Stimulated activated memory B cell treated with anti-CD40 and anti-IgM and Interleukin-4, amounts not matched to agents 10 μg/mL and 1 μg/mL and 100 μg/mL, for 72 hours (primary cell): ENCODE measurements around the gene CTF1.
"Not testable (repeated sequence)": the region's sequence is repeated elsewhere in the genome, so short reads cannot be mapped to it uniquely, and the experiment has no call there.

Experiments
- ATAC-seq: fragments of 150-1000 bp; cut with Tn5 transposase; 2 replicates; pipeline ENCODE4 v1.10.0; 2021
- H3K27ac Mint-ChIP-seq: one replicate; pipeline ENCODE4 v1.8.0; 2022; ENCODE audit warnings: mild to moderate bottlenecking, mixed read lengths
- H3K27me3 Mint-ChIP-seq: one replicate; pipeline ENCODE4 v1.8.0; 2022; ENCODE audit warnings: mixed read lengths
- H3K36me3 Mint-ChIP-seq: one replicate; pipeline ENCODE4 v1.8.0; 2022; ENCODE audit warnings: mixed read lengths
- H3K4me1 Mint-ChIP-seq: one replicate; pipeline ENCODE4 v1.8.0; 2022; ENCODE audit warnings: mixed read lengths
- H3K4me3 Mint-ChIP-seq: one replicate; pipeline ENCODE4 v1.8.0; 2022; ENCODE audit warnings: mild to moderate bottlenecking, moderate library complexity, mixed read lengths
- H3K9me3 Mint-ChIP-seq: one replicate; pipeline ENCODE4 v1.8.0; 2022; ENCODE audit warnings: mixed read lengths

Gene CTF1

DNA sequence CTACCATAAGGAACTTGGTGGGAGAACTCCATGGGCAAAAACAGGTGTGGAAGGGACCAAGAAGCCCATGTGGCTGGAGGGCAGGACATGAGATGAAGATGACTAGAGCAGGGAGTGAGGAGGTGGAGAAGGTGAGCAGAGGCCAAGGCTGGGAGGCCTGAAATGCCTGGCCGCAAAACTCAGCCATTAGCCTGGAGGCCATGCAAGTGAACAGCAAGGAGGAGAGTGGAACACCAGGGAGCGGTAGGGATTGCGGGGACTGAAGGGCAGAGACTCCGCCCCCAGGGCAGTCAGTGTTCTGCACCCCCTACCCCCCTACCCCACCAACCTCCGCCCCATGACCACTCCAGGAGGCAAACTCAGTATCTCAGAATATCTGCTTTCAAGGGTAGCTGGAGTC, 19.5 kb upstream of the CTF1 start:
- no peaks in the 10 kb centered on the region for H3K27me3 Mint-ChIP-seq
- H3K4me1 Mint-ChIP-seq: peaks cover 46% of the 10 kb centered on the region
- peak overlapping the region; percentile 96 for H3K27ac Mint-ChIP-seq
- no peak for ATAC-seq
- no peaks in the 10 kb centered on the region for H3K9me3 Mint-ChIP-seq
- H3K4me3 Mint-ChIP-seq: peak overlapping the region; percentile 93
- peaks cover 31% of the 10 kb centered on the region for H3K36me3 Mint-ChIP-seq

- H3K9me3 Mint-ChIP-seq: no peaks in the 10 kb centered on the region
- H3K36me3 Mint-ChIP-seq: peaks cover 38% of the 10 kb centered on the region
- H3K4me3 Mint-ChIP-seq: no peak overlapping the region
- peaks cover 40% of the 10 kb centered on the region for H3K4me1 Mint-ChIP-seq
- H3K27ac Mint-ChIP-seq: peak overlapping the region; percentile 72
- no peaks in the 10 kb centered on the region for H3K27me3 Mint-ChIP-seq
- ATAC-seq: no peak
These were observed 13.7 kb upstream of the CTF1 start for GRCh38 chr16:30882429-30883310.

DNA sequence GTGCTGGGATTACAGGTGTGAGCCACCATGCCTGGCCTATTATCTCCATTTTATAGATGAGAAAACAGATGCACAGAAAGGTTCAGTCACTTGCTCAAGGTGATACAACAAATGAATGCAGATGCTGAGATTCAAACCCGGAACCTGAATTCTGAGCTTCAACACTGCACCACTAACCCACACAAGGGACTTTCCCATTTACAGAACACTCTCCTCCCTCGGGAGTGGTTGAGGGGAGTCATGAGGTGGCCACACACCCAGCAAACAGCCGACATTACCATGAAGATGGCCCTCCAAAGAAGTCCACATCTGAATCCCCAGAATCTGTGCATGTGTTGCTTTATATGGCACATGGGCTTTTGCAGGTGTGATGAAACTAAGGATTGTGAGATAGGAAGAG, 11.7 kb upstream of the CTF1 start:
- H3K27me3 Mint-ChIP-seq: no peaks in the 10 kb centered on the region
- H3K9me3 Mint-ChIP-seq: no peaks in the 10 kb centered on the region
- H3K36me3 Mint-ChIP-seq: peaks cover 41% of the 10 kb centered on the region
- H3K4me1 Mint-ChIP-seq: peaks cover 48% of the 10 kb centered on the region
- peak overlapping the region; percentile 74 for H3K27ac Mint-ChIP-seq
- peak; percentile 96 for ATAC-seq
- H3K4me3 Mint-ChIP-seq: peak overlapping the region; percentile 47

GRCh38 chr16:30885196-30885595, 11.2 kb upstream of the CTF1 start:
- Mint-ChIP-seq H3K4me3 (peak overlapping the region; percentile 47), H3K27me3 (no peaks in the 10 kb centered on the region), H3K4me1 (peaks cover 51% of the 10 kb centered on the region), H3K36me3 (peaks cover 45% of the 10 kb centered on the region), H3K9me3 (no peaks in the 10 kb centered on the region), H3K27ac (peak overlapping the region; percentile 74)
- ATAC-seq: peak; percentile 18

GRCh38 chr16:30886145-30886544, 10.3 kb upstream of the CTF1 start:
- no peak for ATAC-seq
- H3K36me3 Mint-ChIP-seq: peaks cover 47% of the 10 kb centered on the region

GRCh38 chr16:30887927-30888326, 8.5 kb upstream of the CTF1 start:
- Mint-ChIP-seq H3K4me1 (peaks cover 46% of the 10 kb centered on the region), H3K9me3 (no peaks in the 10 kb centered on the region), H3K4me3 (no peak overlapping the region), H3K27ac (no peak overlapping the region), H3K36me3 (peaks cover 35% of the 10 kb centered on the region), H3K27me3 (no peaks in the 10 kb centered on the region)
- no peak for ATAC-seq

More at GRCh38 chr16:30886145-30886544, 10.3 kb upstream of the CTF1 start:
- no peaks in the 10 kb centered on the region for H3K9me3 Mint-ChIP-seq
- H3K4me3 Mint-ChIP-seq: no peak overlapping the region
- H3K27ac Mint-ChIP-seq: peak overlapping the region; percentile 43
- peaks cover 51% of the 10 kb centered on the region for H3K4me1 Mint-ChIP-seq
- H3K27me3 Mint-ChIP-seq: no peaks in the 10 kb centered on the region

GRCh38 chr16:30888856-30889499, 7.4 kb upstream of the CTF1 start:
- Mint-ChIP-seq H3K9me3 (no peaks in the 10 kb centered on the region), H3K4me3 (no peak overlapping the region), H3K27me3 (no peaks in the 10 kb centered on the region), H3K27ac (no peak overlapping the region), H3K36me3 (peaks cover 32% of the 10 kb centered on the region), H3K4me1 (peaks cover 48% of the 10 kb centered on the region)
- ATAC-seq: no peak

GRCh38 chr16:30889721-30890120, 6.7 kb upstream of the CTF1 start:
- H3K36me3 Mint-ChIP-seq: peaks cover 31% of the 10 kb centered on the region
- no peak for ATAC-seq
- H3K4me3 Mint-ChIP-seq: no peak overlapping the region
- no peak overlapping the region for H3K27ac Mint-ChIP-seq
- no peaks in the 10 kb centered on the region for H3K9me3 Mint-ChIP-seq
- peaks cover 52% of the 10 kb centered on the region for H3K4me1 Mint-ChIP-seq
- H3K27me3 Mint-ChIP-seq: no peaks in the 10 kb centered on the region

- Mint-ChIP-seq H3K36me3 (peaks cover 25% of the 10 kb centered on the region), H3K27ac (peak overlapping the region; percentile 81), H3K4me1 (peaks cover 52% of the 10 kb centered on the region)
- not testable (repeated sequence) for H3K4me3 Mint-ChIP-seq, ATAC-seq, H3K27me3 Mint-ChIP-seq, H3K9me3 Mint-ChIP-seq
These were observed 5.2 kb upstream of the CTF1 start for GRCh38 chr16:30891043-30891823.

DNA sequence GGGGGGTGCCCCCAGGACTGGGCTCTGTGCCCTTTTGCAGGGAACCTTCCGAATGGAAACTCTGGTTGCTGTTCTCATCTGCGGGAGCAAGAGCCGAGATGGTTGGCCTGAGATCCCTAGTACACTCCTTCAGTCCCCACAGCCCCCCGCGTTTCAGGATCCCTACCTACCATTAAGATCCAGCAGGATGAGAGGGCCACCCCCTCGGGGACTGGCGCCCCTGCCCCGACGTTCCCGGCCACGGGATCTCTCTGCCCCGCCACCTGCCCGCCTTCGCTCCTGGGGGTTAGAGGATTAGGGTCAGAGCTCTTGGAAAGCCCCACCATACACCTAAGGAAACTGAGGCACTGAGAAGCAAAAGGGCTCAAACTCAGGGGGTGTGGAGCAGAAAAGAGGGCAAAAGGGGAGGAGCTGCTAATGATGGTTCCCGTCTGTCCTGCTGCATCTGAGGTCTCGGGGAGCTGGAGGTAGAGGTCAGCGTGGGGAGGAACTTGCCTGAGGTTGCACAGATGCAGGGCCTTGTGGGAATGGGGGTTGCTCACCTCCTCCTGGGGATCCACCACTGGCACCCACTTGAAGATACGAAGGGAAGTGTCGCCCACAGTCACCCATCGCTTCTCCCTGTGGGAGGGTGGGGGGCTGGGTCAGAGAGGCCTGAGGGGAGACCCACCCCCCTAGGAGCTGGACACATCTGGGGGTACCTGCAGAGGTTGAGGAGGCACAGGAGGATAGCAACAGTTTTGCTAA, 3.6 kb upstream of the CTF1 start:
- no peaks in the 10 kb centered on the region for H3K9me3 Mint-ChIP-seq
- H3K27me3 Mint-ChIP-seq: no peaks in the 10 kb centered on the region
- peaks cover 58% of the 10 kb centered on the region for H3K4me1 Mint-ChIP-seq
- peak overlapping the region; percentile 90 for H3K4me3 Mint-ChIP-seq
- peaks cover 20% of the 10 kb centered on the region for H3K36me3 Mint-ChIP-seq
- H3K27ac Mint-ChIP-seq: peak overlapping the region; percentile 81
- no peak for ATAC-seq

DNA sequence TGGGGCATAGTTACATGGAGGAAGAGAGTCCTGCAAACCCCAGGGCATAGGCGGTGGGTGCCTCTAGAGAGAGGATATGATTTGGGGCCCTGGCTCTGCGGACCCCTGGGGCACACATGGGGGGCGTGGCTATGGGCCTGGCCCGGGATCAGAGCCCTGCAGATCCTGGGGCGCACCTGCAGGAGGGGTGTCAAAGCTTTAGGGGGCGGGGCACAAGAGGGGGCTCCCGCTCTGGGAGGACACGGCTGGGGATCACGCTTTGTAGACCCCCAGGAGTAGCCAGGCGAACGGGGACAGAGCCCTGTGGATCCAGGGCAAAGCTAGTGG, 3.0 kb upstream of the CTF1 start:
- no peaks in the 10 kb centered on the region for H3K9me3 Mint-ChIP-seq
- H3K4me1 Mint-ChIP-seq: peaks cover 58% of the 10 kb centered on the region
- H3K27me3 Mint-ChIP-seq: no peaks in the 10 kb centered on the region
- H3K4me3 Mint-ChIP-seq: peak overlapping the region; percentile 90
- H3K27ac Mint-ChIP-seq: peak overlapping the region; percentile 81
- ATAC-seq: peak; percentile 3
- H3K36me3 Mint-ChIP-seq: peaks cover 20% of the 10 kb centered on the region

DNA sequence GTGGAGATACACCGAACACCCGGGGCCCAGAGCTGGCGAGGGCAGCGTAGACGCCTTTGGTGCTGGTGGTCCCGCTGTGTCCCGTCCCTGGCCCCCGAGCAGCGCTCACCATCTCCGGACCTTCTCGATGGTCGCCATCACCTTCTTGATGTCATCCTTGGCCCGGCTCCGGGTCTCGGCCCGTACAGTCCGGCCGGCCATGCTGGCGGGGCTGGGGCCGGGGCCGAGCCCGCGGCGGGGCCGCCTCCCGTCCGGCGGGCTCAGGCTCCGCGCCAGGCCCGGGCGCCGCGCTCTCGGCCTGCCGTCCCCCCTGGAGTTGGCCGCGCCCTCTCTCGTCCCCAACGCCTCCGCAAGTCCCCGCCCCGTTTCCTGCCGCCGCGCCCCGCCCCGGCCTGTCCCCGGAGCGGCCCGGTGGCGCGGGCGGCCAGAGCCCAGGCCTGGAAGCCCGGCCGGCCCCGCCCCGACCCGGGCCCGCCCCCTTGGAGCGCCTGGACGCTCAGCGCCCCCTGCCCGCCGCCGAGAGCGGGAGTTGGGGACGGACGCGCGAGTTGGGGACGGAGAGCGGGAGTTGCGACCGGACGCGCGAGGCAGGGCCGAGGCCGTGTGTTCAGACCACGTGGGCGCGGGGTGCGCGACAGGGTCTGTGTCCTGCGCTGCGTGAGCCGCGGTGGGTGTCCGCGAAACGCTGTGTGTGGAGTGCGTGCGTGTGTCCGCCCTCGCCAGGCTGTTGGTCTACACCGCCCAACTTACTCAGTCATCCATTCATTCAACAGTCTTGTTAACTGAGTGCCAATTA, 2.5 kb upstream of the CTF1 start, which contains the start of gene BCL7C:
BCL7C (minus strand) TSS at position 334 of the 796 bp plus-strand sequence; CDS start at position 201, 133 bp downstream.
- ATAC-seq: peak; percentile 92
- Mint-ChIP-seq H3K27ac (peak within 1 kb of the TSS; percentile 81), H3K4me3 (peak within 1 kb of the TSS; percentile 90), H3K36me3 (peaks cover 14% of the 10 kb centered on the region), H3K27me3 (no peaks in the 10 kb centered on the region), H3K9me3 (no peaks in the 10 kb centered on the region), H3K4me1 (peaks cover 53% of the 10 kb centered on the region)

DNA sequence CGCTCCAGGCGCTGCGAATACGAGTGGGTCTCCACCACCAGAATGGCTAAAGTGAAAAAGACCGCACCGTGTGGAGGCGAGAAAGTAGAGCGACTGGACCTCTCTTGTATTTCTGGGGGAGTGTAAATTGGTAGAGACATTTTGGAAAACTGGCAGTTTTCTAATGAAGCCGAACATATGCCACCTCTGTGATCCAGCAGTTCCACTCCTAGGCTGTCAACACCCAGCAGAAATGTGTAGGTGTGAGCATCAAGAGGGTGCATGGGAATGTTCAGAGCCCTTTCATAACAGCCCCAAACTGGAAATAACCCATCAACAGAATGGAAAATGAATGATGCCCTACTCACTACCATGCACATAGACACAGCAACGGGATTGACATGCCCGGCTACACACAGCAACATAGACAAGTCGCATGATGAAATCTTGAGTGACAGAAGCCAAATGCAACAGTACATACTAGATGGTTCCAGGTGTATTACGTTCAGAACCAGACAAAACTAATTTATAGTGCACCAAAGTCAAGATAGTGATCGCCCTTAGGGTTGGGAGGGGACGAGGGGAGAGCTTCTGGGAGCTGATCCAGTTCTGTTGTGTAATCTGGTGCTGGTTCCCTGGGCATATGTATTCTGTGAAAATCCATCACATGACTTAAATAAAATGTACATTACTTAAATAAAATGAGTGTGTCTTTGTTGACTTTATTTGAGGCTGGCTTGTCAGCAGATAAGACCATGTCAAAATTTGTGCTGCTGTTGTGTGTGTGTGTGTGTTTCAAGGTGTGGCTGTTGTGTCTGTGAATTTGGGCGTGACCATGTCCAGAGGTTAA, 1.7 kb upstream of the CTF1 start:
- ATAC-seq: no peak
- Mint-ChIP-seq H3K4me1 (peaks cover 50% of the 10 kb centered on the region), H3K9me3 (no peaks in the 10 kb centered on the region), H3K36me3 (peaks cover 10% of the 10 kb centered on the region), H3K4me3 (peak overlapping the region; percentile 90), H3K27ac (peak overlapping the region; percentile 81), H3K27me3 (no peaks in the 10 kb centered on the region)
